CD14-positive monocyte (primary cell): Measurements from ENCODE around the gene KL. TPM values are rescaled to one million over a fixed set of nuclear protein-coding genes. Genes with fewer than 3 reads are reported as not detected.
A peak's percentile ranks its signal among the peaks of the same experiment; 100 is the strongest.

Source experiments
- DNase-seq, 3 donors: peaks; one replicate each; pipeline ENCODE4 v3.0.0-alpha.2; 2011 to 2022
- H2AFZ ChIP-seq: 2 replicates; pipeline ENCODE4 v1.6.0; 2012; ENCODE audit warnings: mild to moderate bottlenecking, low read depth, low read length, inconsistent platforms; ENCODE audit not compliant: insufficient read depth, poor library complexity, severe bottlenecking
- H3K27ac ChIP-seq, 2 donors: 1 replicate in 1 of 2; 2 replicates in 1 of 2; pipeline ENCODE4 v1.5.1; 2012 to 2013; ENCODE audit warnings: low read length in 2 of 2, control low read depth in 1 of 2, inconsistent platforms in 1 of 2, low read depth in 1 of 2, mild to moderate bottlenecking in 1 of 2
- H3K27me3 ChIP-seq, 2 donors: one replicate each; pipeline versions ENCODE4 v1.6.0 to v1.6.1; 2011 to 2013; ENCODE audit warnings: low read length in 2 of 2; ENCODE audit not compliant: control insufficient read depth in 2 of 2, insufficient read depth in 2 of 2
- H3K36me3 ChIP-seq, 2 donors: replicated peaks in 1 of 2; 1 replicate in 1 of 2; 2 replicates in 1 of 2; pipeline versions ENCODE4 v1.5.1 to v1.6.1; 2012 to 2013; ENCODE audit warnings: low read length in 2 of 2, control low read depth in 1 of 2, inconsistent platforms in 1 of 2, mild to moderate bottlenecking in 1 of 2; ENCODE audit not compliant: insufficient read depth in 2 of 2, control insufficient read depth in 1 of 2
- H3K4me1 ChIP-seq, 2 donors: 1 replicate in 1 of 2; 2 replicates in 1 of 2; pipeline versions ENCODE4 v1.5.1 to v1.6.1; 2012 to 2013; ENCODE audit warnings: low read length in 2 of 2, control low read depth in 1 of 2, inconsistent platforms in 1 of 2, mild to moderate bottlenecking in 1 of 2, moderate library complexity in 1 of 2; ENCODE audit not compliant: insufficient read depth in 2 of 2, control insufficient read depth in 1 of 2
- H3K4me2 ChIP-seq: replicated peaks from 2 replicates; pipeline ENCODE3; 2012; ENCODE audit warnings: low read length, moderate library complexity, mild to moderate bottlenecking; ENCODE audit not compliant: poor library complexity, severe bottlenecking; ENCODE audit errors: extremely low read depth
- H3K4me3 ChIP-seq, 3 experiments: fragments of 200-600 bp in 1 of 3; sonication (generic) in 1 of 3; replicated peaks in 1 of 3; 1 replicate in 2 of 3; 2 replicates in 1 of 3; pipeline ENCODE4 v1.5.1; 2011 to 2013; ENCODE audit warnings: low read length in 3 of 3, mild to moderate bottlenecking in 3 of 3, control low read depth in 2 of 3, low read depth in 2 of 3, inconsistent platforms in 1 of 3, moderate library complexity in 1 of 3
- H3K79me2 ChIP-seq: 2 replicates; pipeline ENCODE4 v1.6.0; 2012; ENCODE audit warnings: mild to moderate bottlenecking, control low read depth, inconsistent platforms, low read length, moderate library complexity; ENCODE audit not compliant: insufficient read depth
- H3K9ac ChIP-seq: 2 replicates; pipeline ENCODE4 v1.6.0; 2017; ENCODE audit warnings: low read length, mild to moderate bottlenecking; ENCODE audit not compliant: insufficient read depth, poor library complexity, severe bottlenecking
- H3K9me3 ChIP-seq, 2 donors: replicated peaks in 1 of 2; 1 replicate in 1 of 2; 2 replicates in 1 of 2; pipeline versions ENCODE4 v1.5.1 to v1.6.1; 2012 to 2013; ENCODE audit warnings: low read length in 2 of 2, control low read depth in 1 of 2; ENCODE audit not compliant: control insufficient read depth in 1 of 2, insufficient read depth in 1 of 2
- H4K20me1 ChIP-seq: 2 replicates; pipeline ENCODE4 v1.6.0; 2012; ENCODE audit warnings: mild to moderate bottlenecking, low read length, control low read depth, moderate library complexity; ENCODE audit not compliant: insufficient read depth
- H3K27ac Mint-ChIP-seq, 7 donors: one replicate each; pipeline ENCODE4 v1.8.0; 2020; ENCODE audit warnings: mild to moderate bottlenecking in 7 of 7, mixed read lengths in 7 of 7, moderate library complexity in 6 of 7, inconsistent platforms in 2 of 7
- H3K27me3 Mint-ChIP-seq, 3 donors: one replicate each; pipeline ENCODE4 v1.8.0; 2021 to 2022; ENCODE audit warnings: low read depth in 3 of 3, mild to moderate bottlenecking in 3 of 3, mixed read lengths in 3 of 3, moderate library complexity in 3 of 3, inconsistent platforms in 1 of 3
- H3K36me3 Mint-ChIP-seq, 2 donors: one replicate each; pipeline ENCODE4 v1.8.0; 2020; ENCODE audit warnings: mixed read lengths in 2 of 2, inconsistent platforms in 1 of 2, mild to moderate bottlenecking in 1 of 2
- H3K4me1 Mint-ChIP-seq: one replicate; pipeline ENCODE4 v1.8.0; 2020; ENCODE audit warnings: mild to moderate bottlenecking, mixed read lengths
- H3K4me3 Mint-ChIP-seq, 2 donors: one replicate each; pipeline ENCODE4 v1.8.0; 2020; ENCODE audit warnings: mild to moderate bottlenecking in 2 of 2, mixed read lengths in 2 of 2, moderate library complexity in 1 of 2
- H3K9me3 Mint-ChIP-seq, 7 donors: one replicate each; pipeline ENCODE4 v1.8.0; 2020 to 2022; ENCODE audit warnings: mixed read lengths in 7 of 7, mild to moderate bottlenecking in 6 of 7, moderate library complexity in 6 of 7, inconsistent platforms in 2 of 7
- CTCF ChIP-seq: fragments of 200-600 bp; IDR thresholded peaks from one replicate; pipeline ENCODE4 v1.8.0; 2022; ENCODE audit warnings: antibody characterized with exemption, mild to moderate bottlenecking
- WGBS: methylation state at CpG from one replicate; pipeline ENCODE4 v1.1.5; 2013; ENCODE audit warnings: missing lambda C conversion rate; ENCODE audit not compliant: insufficient coverage; 5-methylcytosine and 5-hydroxymethylcytosine counted together
- intact Hi-C, 2 donors: fragments of 100-400 bp; cut with micrococcal nuclease; formaldehyde crosslinking; loops; one replicate each; pipeline versions ENCODE4 v1.15.0 to v1.15.1; 2023
- polyA plus RNA-seq, 3 donors: library from polyadenylated mRNA; depleted of rRNA in 1 of 3; unstranded in 2 of 3; stranded (reverse) in 1 of 3; fragments of 300-500 nt in 2 of 3; fragments of >200 nt in 1 of 3; fragmentation: Illumina TruSeq in 2 of 3; gene quantifications; 1 replicate in 2 of 3; 2 replicates in 1 of 3; pipeline ENCODE4 v1.2.3, GENCODE V29; 2012 to 2021

The KL gene
- polyA plus RNA-seq, 3 donors, result 0.24 to 1.4 (median 0.75) TPM

- Mint-ChIP-seq H3K27me3 (peaks cover 1 to 4% (median 3%) of the 10 kb centered on the region in 3 donors), H3K9me3 (peaks cover 0 to 6% (median 0%) of the 10 kb centered on the region in 7 donors), H3K36me3 (no peaks in the 10 kb centered on the region), H3K27ac (no peak overlapping the region), H3K4me1 (peaks cover 9% of the 10 kb centered on the region), H3K4me3 (no peak overlapping the region)
- Histone ChIP-seq H3K4me1 (peaks cover 4 to 10% of the 10 kb centered on the region in 2 donors), H3K9me3 (no peaks in the 10 kb centered on the region), H3K27me3 (no peaks in the 10 kb centered on the region), H3K79me2 (no peaks in the 10 kb centered on the region), H4K20me1 (no peaks in the 10 kb centered on the region), H3K27ac (no peak overlapping the region), H3K4me2 (peak overlapping the region; percentile 68), H3K36me3 (no peaks in the 10 kb centered on the region), H3K9ac (no peak overlapping the region), H2AFZ (no peak overlapping the region), H3K4me3 (no peak overlapping the region)
- TF ChIP-seq CTCF, result no peak
- intact Hi-C loops, result no loop called here
- DNase-seq, result no peak
- WGBS, result 49% methylated on average over 2 of the region's 3 CpGs
Observed at GRCh38 chr13:32989290-32989667, 26.9 kb upstream of the KL start.

- H3K4me2 ChIP-seq, result no peak overlapping the region
- H3K9ac ChIP-seq, result no peak overlapping the region
- TF ChIP-seq CTCF, result no peak
- peaks cover 1 to 4% (median 3%) of the 10 kb centered on the region in 3 donors for H3K27me3 Mint-ChIP-seq
- no peak overlapping the region for H3K27ac Mint-ChIP-seq
- H3K4me3 Mint-ChIP-seq, result no peak overlapping the region
- no peaks in the 10 kb centered on the region for H3K79me2 ChIP-seq
- H3K36me3 Mint-ChIP-seq, result no peaks in the 10 kb centered on the region
- H4K20me1 ChIP-seq, result no peaks in the 10 kb centered on the region
- no CpG with 5 or more reads among the region's 3 CpGs for WGBS
- no peak overlapping the region for H3K4me3 ChIP-seq
- H3K27ac ChIP-seq, result no peak overlapping the region
- no peaks in the 10 kb centered on the region for H3K9me3 ChIP-seq
- intact Hi-C loops, result no loop called here
- peaks cover 0 to 3% (median 2%) of the 10 kb centered on the region in 7 donors for H3K9me3 Mint-ChIP-seq
- DNase-seq, result no peak
- no peaks in the 10 kb centered on the region for H3K36me3 ChIP-seq
- peaks cover 4 to 10% of the 10 kb centered on the region in 2 donors for H3K4me1 ChIP-seq
- no peak overlapping the region for H2AFZ ChIP-seq
- no peaks in the 10 kb centered on the region for H3K27me3 ChIP-seq
- peaks cover 9% of the 10 kb centered on the region for H3K4me1 Mint-ChIP-seq
Observed at GRCh38 chr13:32989942-32990341, 26.3 kb upstream of the KL start.
